Amygdala (tissue), 56 donors: ENCODE measurements around the gene EEA1.
"Not testable (repeated sequence)": the region's sequence is repeated elsewhere in the genome, so short reads cannot be mapped to it uniquely, and the experiment has no call there.

Experiments
- DNase-seq, 56 donors: peaks; one replicate each; lab custom pipeline; 2025; lab: John Stamatoyannopoulos, UW

EEA1 gene

GRCh38 chr12:92827836-92828431, 101.2 kb downstream of the EEA1 start:
- no peak for DNase-seq

- DNase-seq = no peak
Observed at GRCh38 chr12:92821142-92821541, 108.0 kb downstream of the EEA1 start.

GRCh38 chr12:92814584-92814983, 114.5 kb downstream of the EEA1 start:
- DNase-seq = no peak

- no peak for DNase-seq
Observed at GRCh38 chr12:92810370-92810769, 118.7 kb downstream of the EEA1 start.

GRCh38 chr12:92803903-92804302, 125.2 kb downstream of the EEA1 start:
- DNase-seq = no peak

GRCh38 chr12:92802906-92803305, 126.2 kb downstream of the EEA1 start:
- no peak for DNase-seq

- DNase-seq = no peak
Observed at GRCh38 chr12:92796650-92797049, 132.4 kb downstream of the EEA1 start.

GRCh38 chr12:92794814-92795213, 134.3 kb downstream of the EEA1 start:
- no peak for DNase-seq

- DNase-seq = not testable (repeated sequence)
Observed at GRCh38 chr12:92794356-92794755, 134.7 kb downstream of the EEA1 start.

- no peak for DNase-seq
Observed at GRCh38 chr12:92786045-92786444, 143.1 kb downstream of the EEA1 start.

GRCh38 chr12:92785563-92785950, 143.5 kb downstream of the EEA1 start:
- DNase-seq = no peak

GRCh38 chr12:92784797-92785562, 144.1 kb downstream of the EEA1 start:
- DNase-seq = peak in 1 of 56 donors; percentile 1

GRCh38 chr12:92784356-92784755, 144.7 kb downstream of the EEA1 start:
- DNase-seq = no peak

GRCh38 chr12:92779902-92780301, 149.2 kb downstream of the EEA1 start:
- DNase-seq = no peak

GRCh38 chr12:92778525-92778924, 150.6 kb downstream of the EEA1 start:
- DNase-seq = no peak

- DNase-seq = no peak
Observed at GRCh38 chr12:92775416-92775815, 153.7 kb downstream of the EEA1 start.

GRCh38 chr12:92771001-92771400, 158.1 kb downstream of the EEA1 start:
- DNase-seq = no peak

GRCh38 chr12:92769124-92769901, 159.8 kb downstream of the EEA1 start:
- DNase-seq = no peak

- no peak for DNase-seq
Observed at GRCh38 chr12:92765871-92766270, 163.2 kb downstream of the EEA1 start.

GRCh38 chr12:92764831-92765230, 164.3 kb downstream of the EEA1 start:
- no peak for DNase-seq

- no peak for DNase-seq
Observed at GRCh38 chr12:92762773-92763172, 166.3 kb downstream of the EEA1 start.
